HG03457 (cell line): Measurements from ENCODE around the gene SPATA13.
"Not testable (repeated sequence)": the region's sequence is repeated elsewhere in the genome, so short reads cannot be mapped to it uniquely, and the experiment has no call there.

Source experiments
- ATAC-seq: cut with Tn5 transposase; IDR thresholded peaks from one replicate; pipeline ENCODE4 v1.9.1; 2021; ENCODE audit warnings: moderate number of reproducible peaks; ENCODE audit not compliant: unreplicated experiment

SPATA13 gene

DNA sequence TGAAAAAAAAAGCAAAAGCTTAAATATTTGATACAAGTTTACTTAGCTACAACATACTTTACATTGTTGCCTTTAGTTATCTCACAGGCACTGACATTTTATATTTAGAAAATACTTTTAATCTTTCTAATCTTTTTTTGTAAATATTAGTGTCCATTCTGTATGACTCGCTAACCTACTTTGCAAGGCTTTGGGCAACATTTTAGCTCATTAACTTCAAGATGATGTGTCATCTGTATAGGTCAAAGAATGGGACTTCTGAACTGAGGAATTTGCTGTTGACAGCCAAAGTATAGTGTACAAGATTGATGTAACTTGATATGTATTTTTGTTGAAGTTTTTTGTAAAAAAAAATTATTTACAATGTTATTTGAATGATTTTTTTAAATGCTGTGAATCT, 146.1 kb downstream of the SPATA13 start:
- no peak for ATAC-seq

DNA sequence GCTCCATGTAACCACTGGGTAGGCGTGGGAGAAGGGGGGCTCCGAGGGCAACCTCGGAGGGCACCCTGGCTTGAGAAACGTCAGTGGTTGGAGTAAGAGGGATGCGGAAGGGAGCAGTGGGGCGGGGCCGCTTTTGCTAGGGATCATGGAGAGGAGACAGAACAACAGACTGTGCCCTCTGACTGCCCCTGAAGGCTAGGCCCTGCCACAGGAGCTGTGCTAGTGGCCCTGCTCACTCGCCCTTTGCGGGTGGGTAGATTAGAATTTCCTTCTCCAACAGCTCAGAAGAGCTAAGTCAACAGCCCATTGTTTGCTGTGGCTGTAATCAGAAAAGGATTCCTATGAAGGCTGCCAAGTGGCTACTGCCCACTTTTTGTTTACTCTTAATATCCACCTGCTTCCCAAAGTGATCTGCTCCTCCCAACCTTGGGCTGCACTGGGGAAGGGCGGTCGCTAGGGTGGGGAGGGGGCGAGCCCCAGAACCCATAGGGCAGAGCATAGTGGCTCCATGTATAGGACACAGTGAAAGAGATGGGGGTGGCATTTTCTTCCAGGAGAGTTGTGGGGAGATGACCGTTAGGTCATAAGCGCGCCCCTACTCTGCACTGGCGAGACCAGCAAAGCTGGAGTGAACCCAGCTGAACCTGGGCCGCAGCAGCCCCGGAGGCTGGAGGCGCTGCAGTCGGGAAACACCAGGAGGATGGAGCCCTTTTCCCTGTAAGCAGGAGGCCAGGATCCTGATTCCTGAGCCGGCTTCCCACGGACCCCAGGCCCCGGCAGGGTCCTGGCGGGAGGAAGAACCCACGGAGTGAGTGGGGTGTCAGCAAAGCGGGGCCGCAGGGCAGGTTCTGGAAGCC, 146.9 kb downstream of the SPATA13 start:
- ATAC-seq: no peak

DNA sequence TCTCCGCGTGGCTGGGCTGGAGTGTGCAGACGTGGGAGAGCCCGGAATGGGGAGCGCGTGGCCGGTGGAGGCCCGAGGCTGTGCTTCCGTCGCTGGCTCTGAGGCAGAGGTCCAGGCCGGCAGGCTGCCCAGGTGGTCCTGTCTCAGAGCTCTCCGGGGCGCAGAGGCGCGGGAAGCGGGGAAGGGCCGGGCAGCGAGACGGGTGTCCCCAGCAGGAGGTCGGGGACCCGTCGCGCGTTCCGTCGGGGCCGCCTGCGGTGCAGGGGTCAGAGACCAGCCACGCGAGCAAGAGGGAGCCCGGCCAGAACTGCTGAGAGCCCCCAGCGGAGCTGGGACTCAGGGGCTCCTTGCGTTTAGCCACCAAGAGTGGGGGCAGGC, 147.5 kb downstream of the SPATA13 start:
- ATAC-seq: no peak

DNA sequence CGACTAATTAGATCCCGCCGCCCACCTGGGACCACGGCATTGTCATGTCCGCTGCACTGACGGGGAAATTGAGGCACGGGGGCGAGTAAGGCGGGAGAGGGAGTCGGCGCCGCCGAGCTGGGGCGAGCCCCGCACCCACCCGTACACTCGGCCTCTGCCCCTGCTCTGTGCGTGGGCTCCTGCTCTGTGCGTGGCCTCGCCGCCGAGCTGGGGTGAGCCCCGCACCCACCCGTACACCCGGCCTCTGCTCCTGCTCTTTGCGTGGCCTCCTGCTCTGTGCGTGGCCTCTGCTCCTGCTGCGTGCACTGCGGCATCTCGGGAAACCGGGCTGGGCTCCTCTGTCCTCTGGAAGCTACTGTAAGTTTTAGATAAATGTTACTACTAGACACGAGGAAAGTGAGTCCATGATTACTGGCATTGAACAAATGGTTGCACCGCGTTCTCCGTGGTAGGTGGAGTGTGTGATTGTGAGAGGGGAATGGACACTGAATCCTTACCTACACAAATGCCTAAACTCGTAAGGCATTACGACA, 148.0 kb downstream of the SPATA13 start:
- no peak for ATAC-seq

DNA sequence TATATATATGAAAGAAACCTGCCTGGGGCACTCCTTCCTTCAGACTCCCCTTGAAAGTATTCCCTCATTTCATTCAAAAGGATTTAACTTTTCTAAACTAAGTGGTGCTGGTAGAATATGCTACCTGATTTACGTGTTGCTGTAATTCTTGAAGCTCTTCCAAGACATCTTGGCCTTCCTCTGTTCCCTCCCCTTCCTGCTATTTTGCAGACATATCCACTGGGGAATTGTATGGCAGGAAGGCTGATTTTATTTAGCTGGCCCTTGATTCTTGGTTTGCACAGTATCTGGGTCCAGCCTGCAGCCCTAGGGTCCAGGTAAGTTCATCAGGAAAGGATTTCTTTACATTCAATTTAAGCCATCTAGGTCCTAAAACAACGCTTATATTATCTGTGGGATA, 148.8 kb downstream of the SPATA13 start, which contains the start of gene C1QTNF9:
C1QTNF9 (plus strand) TSS at position 281 of the 400 bp plus-strand sequence. CDS start 6,424 bp downstream, outside the sequence.
- not testable (repeated sequence) for ATAC-seq

DNA sequence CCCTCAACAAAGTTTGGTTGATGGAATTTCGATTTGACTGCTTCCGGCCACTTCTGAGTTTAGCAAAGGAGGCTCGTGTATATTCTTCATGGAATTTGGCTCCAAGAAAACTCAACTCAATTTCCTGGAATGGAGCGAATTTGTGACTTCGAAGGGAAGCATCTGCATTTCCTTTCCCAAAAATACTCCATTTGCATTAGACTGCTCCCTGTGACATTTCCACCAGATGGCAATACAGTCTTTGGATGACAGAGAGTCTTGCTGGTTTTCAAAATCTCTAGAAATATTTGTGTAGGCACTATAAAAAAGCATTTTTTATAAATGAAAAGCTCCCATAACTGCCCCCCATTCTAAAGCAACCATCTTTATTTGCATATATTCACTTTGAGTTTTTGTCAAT, 152.9 kb downstream of the SPATA13 start:
- ATAC-seq: no peak

DNA sequence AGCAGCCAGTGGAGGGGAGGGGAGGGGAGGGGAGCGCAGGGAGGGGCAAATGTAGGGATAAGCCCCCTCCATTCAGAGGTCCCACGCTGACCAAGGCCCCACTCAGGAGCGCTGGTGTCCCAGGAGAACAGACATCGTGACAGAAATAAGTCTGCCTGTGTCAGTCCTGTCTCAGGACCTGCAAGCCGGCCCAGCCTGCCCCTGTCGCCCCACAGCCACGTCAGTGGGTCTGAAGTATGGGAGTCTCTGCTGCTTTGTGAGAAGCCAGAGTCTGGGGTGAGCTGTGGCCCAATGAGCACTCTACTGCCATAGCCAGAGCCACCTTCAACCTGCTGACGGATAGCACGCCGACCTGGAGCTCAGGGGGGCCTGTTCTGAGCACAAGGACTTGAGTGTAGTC, 157.3 kb downstream of the SPATA13 start:
- ATAC-seq: not testable (repeated sequence)

DNA sequence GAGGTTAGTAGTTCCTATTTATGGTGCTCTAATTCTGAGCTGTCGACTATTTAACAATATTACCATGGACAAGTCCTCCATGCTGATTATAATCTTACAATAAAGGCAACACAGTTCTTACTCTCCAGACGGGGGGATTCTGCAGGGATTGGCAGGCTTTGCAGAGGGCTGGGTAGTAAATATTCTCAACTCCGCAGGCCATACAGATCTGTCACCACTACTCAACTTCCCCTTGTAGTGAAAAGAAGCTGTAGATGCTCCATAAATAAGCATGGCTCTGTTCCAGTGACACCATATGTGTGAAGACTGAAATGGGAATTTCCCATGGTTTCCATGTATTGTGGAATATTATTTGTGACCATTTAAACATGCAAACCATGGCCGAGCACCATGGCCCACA, 158.4 kb downstream of the SPATA13 start:
- not testable (repeated sequence) for ATAC-seq

DNA sequence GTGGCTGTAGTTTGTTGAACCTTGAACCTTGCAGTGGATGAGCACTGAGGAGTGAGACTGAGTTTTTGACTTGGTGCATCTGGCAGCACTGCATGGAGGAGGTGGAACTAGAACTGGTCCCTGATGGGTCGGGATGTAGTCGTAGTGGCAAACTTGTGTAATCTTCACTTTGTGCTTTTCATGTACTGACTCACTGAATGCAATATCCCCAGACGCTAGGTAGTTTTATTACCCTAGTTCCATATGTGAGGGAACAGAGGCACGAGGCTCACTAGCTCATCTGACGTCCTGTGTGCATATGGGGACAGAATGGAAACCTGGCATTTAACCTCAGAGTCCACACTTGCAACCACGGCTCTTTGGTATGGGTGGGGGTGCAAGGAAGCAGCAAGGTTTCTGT, 159.1 kb downstream of the SPATA13 start:
- not testable (repeated sequence) for ATAC-seq

DNA sequence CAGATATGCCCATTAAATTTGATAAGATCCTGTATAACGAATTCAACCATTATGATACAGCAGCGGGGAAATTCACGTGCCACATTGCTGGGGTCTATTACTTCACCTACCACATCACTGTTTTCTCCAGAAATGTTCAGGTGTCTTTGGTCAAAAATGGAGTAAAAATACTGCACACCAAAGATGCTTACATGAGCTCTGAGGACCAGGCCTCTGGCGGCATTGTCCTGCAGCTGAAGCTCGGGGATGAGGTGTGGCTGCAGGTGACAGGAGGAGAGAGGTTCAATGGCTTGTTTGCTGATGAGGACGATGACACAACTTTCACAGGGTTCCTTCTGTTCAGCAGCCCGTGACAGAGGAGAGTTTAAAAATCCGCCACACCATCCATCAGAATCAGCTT, 160.9 kb downstream of the SPATA13 start:
- ATAC-seq: not testable (repeated sequence)

DNA sequence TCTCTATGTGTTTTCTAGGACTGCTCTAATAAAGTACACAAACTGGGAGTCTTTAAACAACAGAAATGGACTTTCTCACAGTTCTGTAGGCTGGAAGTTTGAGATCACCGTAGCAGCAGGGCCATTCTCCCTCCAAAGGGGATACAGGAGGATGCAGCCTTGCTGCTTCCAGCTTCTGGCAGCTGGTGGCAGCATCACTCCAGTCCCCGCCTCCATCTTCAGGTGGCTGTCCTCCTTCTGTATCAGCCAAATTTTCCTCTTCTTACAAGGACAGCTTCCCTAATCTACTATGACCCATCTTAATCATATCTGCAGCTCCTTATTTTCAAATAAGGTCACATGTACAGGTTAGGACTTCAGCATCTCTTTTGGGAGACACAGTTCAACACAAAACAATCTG, 161.9 kb downstream of the SPATA13 start:
- ATAC-seq: not testable (repeated sequence)

DNA sequence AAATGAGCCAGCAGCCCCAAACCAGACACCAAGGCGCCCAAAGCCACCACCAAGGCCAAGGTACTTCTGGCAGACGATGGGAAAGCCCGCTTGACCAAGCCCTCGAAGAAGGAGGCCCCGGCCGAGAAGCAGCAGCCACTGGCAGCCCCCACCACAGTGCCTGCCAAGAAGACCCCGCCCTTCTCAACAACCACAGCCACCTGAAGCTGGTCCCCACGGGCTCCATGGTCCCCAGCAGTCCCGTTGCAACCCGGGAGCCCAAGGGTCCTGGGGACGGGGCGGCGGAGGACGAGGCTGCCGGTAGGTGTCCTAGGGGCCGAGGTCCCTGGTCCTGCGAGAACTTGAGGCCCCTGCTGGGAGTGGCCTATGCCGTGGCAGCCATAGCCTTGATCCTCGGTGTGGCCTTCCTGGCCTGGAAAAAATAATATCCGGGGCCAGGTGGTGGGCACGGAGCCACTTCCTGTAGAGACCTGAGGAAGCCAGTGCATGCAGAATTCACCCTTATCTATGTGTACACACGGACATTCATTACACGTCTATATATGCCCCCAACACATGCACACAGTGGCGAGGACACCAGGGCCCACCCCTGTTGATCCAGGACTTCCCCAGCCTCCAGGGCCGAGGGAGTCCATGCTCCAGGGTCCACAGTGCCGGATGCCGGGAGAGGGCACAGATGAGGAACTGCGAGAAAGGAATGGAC, 162.7 kb downstream of the SPATA13 start:
- ATAC-seq: no peak

DNA sequence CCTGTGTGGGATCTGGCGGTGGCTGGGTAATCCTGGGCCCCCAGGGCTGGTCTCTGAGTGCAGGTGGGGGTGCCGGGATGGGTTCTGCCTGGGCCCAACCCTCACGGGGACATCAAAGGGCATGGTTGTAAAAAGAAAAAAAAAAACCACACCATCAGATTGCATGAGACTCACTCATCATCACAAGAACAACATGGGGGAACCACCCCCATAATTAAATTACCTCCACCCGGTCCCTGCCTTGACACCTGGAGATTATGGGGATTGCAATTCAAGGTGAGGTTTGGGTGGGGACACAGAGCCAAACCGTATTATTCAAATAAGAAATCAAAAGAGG, 163.2 kb downstream of the SPATA13 start:
- ATAC-seq: no peak

DNA sequence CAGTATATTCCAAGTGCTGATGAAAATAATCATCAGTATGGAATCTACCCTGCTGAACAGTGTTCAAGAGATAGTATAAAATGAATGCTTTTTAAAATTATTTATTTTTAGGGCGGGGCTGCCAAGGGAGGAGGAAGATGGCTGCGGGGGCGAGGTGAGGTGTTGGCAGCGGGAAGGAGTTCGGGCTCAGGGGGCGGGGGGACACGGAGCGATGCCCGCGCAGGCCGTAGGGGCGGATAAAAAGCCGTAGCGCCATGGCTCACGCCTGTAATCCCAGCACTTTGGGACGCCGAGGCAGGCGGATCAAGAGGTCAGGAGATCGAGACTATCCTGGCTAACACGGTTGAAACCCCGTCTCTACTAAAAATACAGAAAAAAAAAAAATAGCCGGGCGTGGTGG, 167.1 kb downstream of the SPATA13 start:
- ATAC-seq: not testable (repeated sequence)

DNA sequence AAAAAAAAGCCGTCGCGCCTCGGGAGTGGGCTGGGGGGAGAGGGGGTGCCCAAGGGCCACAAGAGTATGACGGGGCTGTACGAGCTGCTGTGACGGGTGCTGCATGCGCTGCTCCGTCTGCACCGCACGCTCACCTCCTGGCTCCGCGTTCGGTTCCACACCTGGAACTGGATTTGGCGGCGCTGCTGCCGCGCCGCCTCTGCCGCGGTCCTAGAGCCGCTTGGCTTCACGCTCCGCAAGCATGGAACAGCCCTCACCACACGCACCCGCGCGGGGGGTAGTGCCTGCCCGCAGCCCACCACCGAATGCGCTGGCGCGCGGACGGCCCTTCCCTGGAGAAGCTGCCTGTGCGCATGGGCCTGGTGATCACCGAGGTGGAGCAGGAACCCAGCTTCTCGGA, 167.6 kb downstream of the SPATA13 start:
- ATAC-seq: no peak

DNA sequence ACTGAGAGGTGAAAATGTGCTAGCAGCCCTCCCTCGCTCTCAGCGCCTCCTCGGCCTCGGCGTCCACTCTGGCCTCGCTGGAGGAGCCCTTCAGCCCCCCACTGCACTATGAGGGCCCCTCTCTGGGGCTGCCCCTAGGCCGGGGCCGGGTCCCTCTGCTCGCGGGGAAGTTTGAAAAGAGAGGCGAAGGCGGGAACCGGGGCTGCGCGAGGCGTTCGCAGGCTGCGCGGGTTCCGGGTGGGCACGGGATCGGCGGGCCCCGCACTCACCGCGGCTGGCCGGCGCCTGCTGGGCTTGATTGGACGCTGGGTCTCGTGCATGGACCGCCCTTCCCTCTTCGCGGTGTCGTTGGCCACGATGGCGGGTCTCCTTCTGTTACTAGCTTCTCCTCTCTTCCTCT, 178.2 kb downstream of the SPATA13 start:
- no peak for ATAC-seq

DNA sequence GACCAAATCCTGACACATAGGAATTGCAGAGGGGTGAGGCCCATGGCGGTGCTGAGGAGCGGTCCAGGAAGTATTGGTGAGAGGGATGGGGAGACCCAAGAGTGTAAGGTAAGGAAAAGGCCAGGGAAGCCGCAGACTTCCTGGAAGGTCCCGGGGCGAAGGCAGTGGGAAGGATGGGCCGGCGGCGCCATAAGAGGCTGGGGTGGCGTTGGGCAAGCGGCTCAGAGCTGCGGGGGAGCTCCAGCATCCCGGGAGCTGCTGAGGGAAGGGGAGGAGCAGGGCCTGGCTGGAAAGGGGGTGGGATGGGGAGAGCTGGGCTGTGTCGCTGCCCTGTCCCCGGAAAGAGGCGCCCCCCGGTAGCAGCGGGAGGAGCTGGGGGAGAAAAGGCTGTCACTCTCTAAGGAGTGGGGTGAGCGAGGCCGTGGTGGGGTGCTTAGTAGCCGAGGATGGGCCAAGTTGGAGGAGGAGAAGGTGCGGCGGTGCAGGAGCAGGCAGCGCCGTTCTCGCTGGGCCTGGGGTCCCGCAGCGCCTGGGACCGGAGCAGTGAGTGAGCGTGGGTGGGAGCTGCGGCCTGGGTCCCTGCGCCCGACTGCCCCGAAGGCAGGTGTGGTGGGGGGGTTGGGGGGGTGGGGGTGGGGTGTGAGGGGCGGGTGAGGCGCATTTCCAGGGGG, 179.6 kb downstream of the SPATA13 start:
- no peak for ATAC-seq

DNA sequence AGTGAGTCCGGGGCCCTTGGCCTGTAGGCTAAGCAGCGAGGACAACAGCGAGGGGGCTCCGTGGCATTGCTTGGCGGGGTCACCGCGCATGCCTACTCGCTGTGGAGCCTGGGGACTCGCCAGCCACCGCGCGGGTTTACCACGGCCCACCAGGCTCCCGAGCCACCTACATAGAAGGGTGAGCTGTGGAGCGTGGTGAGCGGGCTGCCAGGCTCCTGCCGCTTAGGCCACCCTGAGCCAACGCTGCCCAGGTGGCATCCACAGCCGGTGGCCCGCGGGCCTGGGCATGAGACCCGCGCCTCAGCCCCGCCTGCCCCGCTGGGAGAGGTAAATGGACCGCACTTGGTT, 180.1 kb downstream of the SPATA13 start:
- no peak for ATAC-seq

DNA sequence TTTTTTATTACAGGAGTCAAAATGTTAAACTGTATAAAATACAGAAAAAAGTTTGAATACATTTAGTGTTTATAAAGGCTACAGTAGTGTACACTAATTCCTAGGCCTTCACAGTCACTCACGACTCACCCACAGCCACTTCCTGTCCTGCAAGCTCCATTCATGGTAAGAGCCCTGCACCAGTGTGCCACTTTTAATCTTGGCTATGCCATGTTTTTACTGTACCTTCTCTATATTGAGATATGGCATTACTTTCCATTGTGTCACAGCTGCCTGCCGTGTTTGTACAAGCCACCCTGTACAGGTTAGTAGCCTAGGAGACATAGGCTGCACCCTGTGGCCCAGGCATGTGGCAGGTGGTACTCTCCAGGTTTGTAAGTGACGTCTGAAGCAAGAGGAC, 180.9 kb downstream of the SPATA13 start:
- ATAC-seq: no peak

DNA sequence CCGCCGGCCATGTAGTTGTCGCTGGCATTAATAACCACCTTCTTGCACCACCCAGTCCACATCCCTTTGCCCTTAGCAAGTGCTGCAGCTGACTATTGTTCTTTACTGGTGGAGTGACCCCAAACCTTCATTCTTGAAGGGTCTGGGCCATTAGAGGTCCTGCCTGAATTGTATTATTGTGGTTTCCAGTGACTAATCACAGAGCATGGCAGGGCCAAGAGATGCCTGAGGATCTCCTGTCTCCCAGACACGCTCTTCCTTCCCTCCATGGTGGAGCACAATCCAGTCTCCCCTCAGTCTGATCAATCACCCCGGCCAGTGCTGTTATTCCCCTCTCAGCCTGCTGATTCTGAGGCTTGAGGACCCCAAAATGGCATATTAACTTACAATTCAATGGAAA, 187.9 kb downstream of the SPATA13 start:
- no peak for ATAC-seq

DNA sequence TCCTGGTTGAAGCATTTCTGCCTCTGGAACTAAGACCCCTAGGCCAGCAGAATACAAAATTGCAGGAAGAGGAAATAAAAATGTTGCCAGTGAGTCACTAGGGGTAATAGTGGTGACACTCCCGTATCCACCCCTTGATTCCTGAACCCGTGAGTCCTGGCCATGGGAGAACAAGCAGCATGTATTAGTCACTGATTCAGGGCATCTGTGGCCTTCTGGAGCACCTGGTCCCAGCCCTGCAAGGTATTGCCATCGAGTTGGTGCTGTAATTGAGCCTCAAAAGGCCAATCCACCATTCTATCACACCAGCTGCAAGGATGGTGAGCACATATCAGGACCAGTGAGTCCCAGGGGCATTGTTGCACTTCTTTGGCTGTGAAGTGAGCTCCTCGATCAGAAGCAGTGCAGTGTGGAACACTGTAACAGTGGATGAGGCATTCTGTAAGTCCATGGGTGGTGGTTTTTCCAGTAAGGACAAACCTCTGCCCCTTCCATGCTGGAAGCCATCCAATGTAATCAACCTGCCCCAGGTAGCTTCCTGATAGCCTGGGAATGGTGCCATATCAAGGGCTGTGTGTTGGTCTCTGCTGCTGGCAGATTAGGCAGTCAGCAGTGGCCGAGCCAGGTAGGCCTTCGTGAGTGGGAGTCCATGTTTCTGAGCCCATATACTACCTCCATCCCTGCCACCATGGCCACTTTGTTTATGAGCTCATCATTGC, 188.4 kb downstream of the SPATA13 start:
- no peak for ATAC-seq
